ENCODE results near the gene IYD. TPM values are rescaled to one million over a fixed set of nuclear protein-coding genes. Genes with fewer than 3 reads are reported as not detected.
A peak's percentile ranks its signal among the peaks of the same experiment; 100 is the strongest.

The IYD gene
- total and polyA plus RNA-seq, 4 donors, result 0.26 to 1.9 (median 0.77) TPM

DNA sequence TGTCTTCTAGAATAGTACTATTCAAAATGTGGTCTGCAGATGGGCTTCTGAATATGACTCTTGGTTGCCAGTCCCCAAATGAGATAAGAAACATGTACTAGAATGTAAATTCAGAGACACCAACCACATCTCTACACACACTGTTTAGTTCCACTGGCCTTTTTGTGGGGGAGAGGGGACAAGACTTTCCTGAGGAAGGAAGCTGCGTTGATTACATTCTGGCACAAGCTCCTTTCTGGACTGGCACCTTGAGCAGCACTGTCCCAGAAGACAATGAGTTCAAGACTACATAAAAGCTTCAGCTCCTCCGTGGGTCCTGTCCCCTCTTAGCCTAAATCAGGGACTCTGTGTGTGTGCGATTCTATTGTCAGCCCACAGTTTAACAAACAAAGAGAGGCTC, 6.9 kb upstream of the IYD start:
- H3K9me3 ChIP-seq (ENCODE audit: control insufficient read depth in 4 of 4, insufficient read depth in 3 of 4, low read length in 3 of 4), result no peaks in the 10 kb centered on the region
- H3K9ac ChIP-seq (ENCODE audit: insufficient read depth in 1 of 2, low read length in 2 of 2), result no peak overlapping the region
- H3K36me3 ChIP-seq (ENCODE audit: control insufficient read depth in 4 of 4, insufficient read depth in 4 of 4, low read length in 4 of 4), result no peaks in the 10 kb centered on the region
- no peaks in the 10 kb centered on the region for H3K4me1 ChIP-seq (ENCODE audit: control insufficient read depth in 5 of 5, insufficient read depth in 5 of 5, low read length in 5 of 5)
- TF ChIP-seq CTCF (IDR thresholded peaks at IDR 0.05; ENCODE audit: control extremely low read depth, extremely low read depth), result no peak
- no peak for ATAC-seq (ENCODE audit: insufficient read depth, low FRiP score)
- WGBS, 2 donors, result 65 to 71% methylated on average over 3 of the region's 3 CpGs
- H3K4me3 ChIP-seq, result no peak overlapping the region
- no peak overlapping the region for H3K27ac ChIP-seq (ENCODE audit: low read depth in 1 of 2, low read length in 1 of 2)
- H3K27me3 ChIP-seq (ENCODE audit: control insufficient read depth in 3 of 3, insufficient read depth in 3 of 3, low read length in 2 of 3), result no peaks in the 10 kb centered on the region
- DNase-seq, result peak in 1 of 3 donors; percentile 30

- ATAC-seq (ENCODE audit: insufficient read depth, low FRiP score), result no peak
- no peak overlapping the region for H3K27ac ChIP-seq (ENCODE audit: low read depth in 1 of 2, low read length in 1 of 2)
- DNase-seq, result no peak
- no peaks in the 10 kb centered on the region for H3K36me3 ChIP-seq (ENCODE audit: control insufficient read depth in 4 of 4, insufficient read depth in 4 of 4, low read length in 4 of 4)
- H3K27me3 ChIP-seq (ENCODE audit: control insufficient read depth in 3 of 3, insufficient read depth in 3 of 3, low read length in 2 of 3), result no peaks in the 10 kb centered on the region
- no peaks in the 10 kb centered on the region for H3K4me1 ChIP-seq (ENCODE audit: control insufficient read depth in 5 of 5, insufficient read depth in 5 of 5, low read length in 5 of 5)
- no peak overlapping the region for H3K9ac ChIP-seq (ENCODE audit: insufficient read depth in 1 of 2, low read length in 2 of 2)
- WGBS, 2 donors, result 77 to 87% methylated on average over 2 of the region's 2 CpGs
- TF ChIP-seq CTCF (IDR thresholded peaks at IDR 0.05; ENCODE audit: control extremely low read depth, extremely low read depth), result no peak
- no peaks in the 10 kb centered on the region for H3K9me3 ChIP-seq (ENCODE audit: control insufficient read depth in 4 of 4, insufficient read depth in 3 of 4, low read length in 3 of 4)
- no peak overlapping the region for H3K4me3 ChIP-seq
Observed at GRCh38 chr6:150363733-150364132, 5.1 kb upstream of the IYD start.

- no peak overlapping the region for H3K27ac ChIP-seq (ENCODE audit: low read depth in 1 of 2, low read length in 1 of 2)
- no peaks in the 10 kb centered on the region for H3K36me3 ChIP-seq (ENCODE audit: control insufficient read depth in 4 of 4, insufficient read depth in 4 of 4, low read length in 4 of 4)
- peaks cover 0 to 2% (median 0%) of the 10 kb centered on the region in 5 donors for H3K4me1 ChIP-seq (ENCODE audit: control insufficient read depth in 5 of 5, insufficient read depth in 5 of 5, low read length in 5 of 5)
- H3K27me3 ChIP-seq (ENCODE audit: control insufficient read depth in 3 of 3, insufficient read depth in 3 of 3, low read length in 2 of 3), result no peaks in the 10 kb centered on the region
- H3K9ac ChIP-seq (ENCODE audit: insufficient read depth in 1 of 2, low read length in 2 of 2), result no peak overlapping the region
- no peak overlapping the region for H3K4me3 ChIP-seq
- no peak for TF ChIP-seq CTCF (IDR thresholded peaks at IDR 0.05; ENCODE audit: control extremely low read depth, extremely low read depth)
- no peak for DNase-seq
- ATAC-seq (ENCODE audit: insufficient read depth, low FRiP score), result no peak
- H3K9me3 ChIP-seq (ENCODE audit: control insufficient read depth in 4 of 4, insufficient read depth in 3 of 4, low read length in 3 of 4), result no peaks in the 10 kb centered on the region
- WGBS, 2 donors, result 93% methylated on average over 7 of the region's 7 CpGs
Observed at GRCh38 chr6:150366118-150366778, 2.6 kb upstream of the IYD start.

GRCh38 chr6:150369408-150369807, 596 bp downstream of the IYD start:
- Histone ChIP-seq H3K4me1 (ENCODE audit: control insufficient read depth in 5 of 5, insufficient read depth in 5 of 5, low read length in 5 of 5) (peaks cover 0 to 9% (median 2%) of the 10 kb centered on the region in 5 donors), H3K27me3 (ENCODE audit: control insufficient read depth in 3 of 3, insufficient read depth in 3 of 3, low read length in 2 of 3) (no peaks in the 10 kb centered on the region), H3K4me3 (no peak overlapping the region), H3K27ac (ENCODE audit: low read depth in 1 of 2, low read length in 1 of 2) (no peak overlapping the region), H3K9ac (ENCODE audit: insufficient read depth in 1 of 2, low read length in 2 of 2) (no peak overlapping the region), H3K36me3 (ENCODE audit: control insufficient read depth in 4 of 4, insufficient read depth in 4 of 4, low read length in 4 of 4) (no peaks in the 10 kb centered on the region), H3K9me3 (ENCODE audit: control insufficient read depth in 4 of 4, insufficient read depth in 3 of 4, low read length in 3 of 4) (no peaks in the 10 kb centered on the region)
- ATAC-seq (ENCODE audit: insufficient read depth, low FRiP score), result no peak
- no peak for TF ChIP-seq CTCF (IDR thresholded peaks at IDR 0.05; ENCODE audit: control extremely low read depth, extremely low read depth)
- no peak for DNase-seq
- WGBS, 2 donors, result 88 to 91% methylated on average over 2 of the region's 2 CpGs

Data from lung (tissue), 12 donors.